GM12878 (cell line): ENCODE data around the gene CREBBP. TPM values are rescaled to one million over a fixed set of nuclear protein-coding genes. Genes with fewer than 3 reads are reported as not detected.

Experiments
- BACH1 ChIP-seq: fragments of 450-650 bp; IDR thresholded peaks from 2 replicates; pipeline ENCODE4 v1.6.1; 2017; ENCODE audit warnings: mild to moderate bottlenecking, borderline replicate concordance
- BMI1 ChIP-seq: fragments of 450-650 bp; IDR thresholded peaks from 2 replicates; pipeline ENCODE4 v1.6.1; 2016; ENCODE audit warnings: mild to moderate bottlenecking, moderate library complexity, borderline replicate concordance
- CEBPB ChIP-seq, 2 experiments: fragments of 150-350 bp in 1 of 2; IDR thresholded peaks; 2 replicates each; pipeline ENCODE4 v1.6.1; 2012 to 2014; ENCODE audit warnings: low read depth in 2 of 2, low read length in 2 of 2, borderline replicate concordance in 1 of 2, inconsistent platforms in 1 of 2
- EP300 ChIP-seq, 2 experiments: fragments of 150-350 bp in 1 of 2; IDR thresholded peaks; 2 replicates each; pipeline ENCODE4 v1.6.1; 2011 to 2012; ENCODE audit warnings: low read depth in 2 of 2, low read length in 2 of 2, borderline replicate concordance in 1 of 2, improper control_type of control experiment in 1 of 2, inconsistent platforms in 1 of 2; ENCODE audit not compliant: control insufficient read depth in 1 of 2
- JUND ChIP-seq: IDR thresholded peaks from 2 replicates; pipeline ENCODE4 v1.6.1; 2012; ENCODE audit warnings: low read depth, mild to moderate bottlenecking, low read length, improper control_type of control experiment, moderate library complexity
- KDM1A ChIP-seq: fragments of 200-600 bp; sonication (generic); IDR thresholded peaks from 2 replicates; pipeline ENCODE4 v1.6.1; 2016; ENCODE audit warnings: borderline replicate concordance
- MTA3 ChIP-seq: IDR thresholded peaks from 2 replicates; pipeline ENCODE4 v1.6.1; 2012; ENCODE audit warnings: low read length, inconsistent platforms, borderline replicate concordance
- MXI1 ChIP-seq: fragments of 150-350 bp; IDR thresholded peaks from 2 replicates; pipeline ENCODE4 v1.6.1; 2011; ENCODE audit warnings: low read depth, mild to moderate bottlenecking, inconsistent platforms, low read length, improper control_type of control experiment
- NFYA ChIP-seq: IDR thresholded peaks from 2 replicates; pipeline ENCODE4 v1.6.1; 2011; ENCODE audit warnings: low read depth, mild to moderate bottlenecking, low read length, improper control_type of control experiment, borderline replicate concordance
- RCOR1 ChIP-seq: conservative IDR thresholded peaks from 2 replicates; pipeline ENCODE4 v1.6.1; 2012; ENCODE audit warnings: low read depth, low read length, improper control_type of control experiment
- RELA ChIP-seq: fragments of 450-650 bp; IDR thresholded peaks from 2 replicates; pipeline ENCODE4 v1.8.0; 2014; ENCODE audit warnings: borderline replicate concordance; ENCODE audit not compliant: partially characterized antibody
- SP1 ChIP-seq: IDR thresholded peaks from one replicate; pipeline ENCODE4 v1.6.1; 2011; ENCODE audit warnings: low read depth, low read length
- SREBF2 ChIP-seq: IDR thresholded peaks from 2 replicates; pipeline ENCODE4 v1.6.1; 2012; ENCODE audit warnings: mild to moderate bottlenecking, low read length
- SUZ12 ChIP-seq: fragments of 200-600 bp; sonication (generic); IDR thresholded peaks from one replicate; pipeline ENCODE4 v1.6.1; 2018; ENCODE audit warnings: antibody characterized with exemption, mild to moderate bottlenecking; ENCODE audit not compliant: unreplicated experiment
- polyA plus RNA-seq, 11 experiments: library from polyadenylated mRNA; depleted of rRNA in 4 of 11; unstranded in 6 of 11; stranded (reverse) in 5 of 11; fragments of >200 nt; fragmentation: Nextera tagmentation in 4 of 11; fragmentation: Illumina TruSeq in 1 of 11; extraction: Ambion mirVana in 4 of 11; extraction: Trizol in 1 of 11; gene quantifications; 1 replicate in 1 of 11; 2 replicates in 10 of 11; pipeline versions ENCODE4 v1.2.1 to v1.2.3, GENCODE V29; 2011 to 2016; ENCODE audit warnings: inconsistent platforms in 2 of 11, missing spikeins in 2 of 11, low read depth in 1 of 11
- total RNA-seq, 4 experiments: library from RNA; depleted of rRNA in 3 of 4; stranded (reverse); fragments of >200 nt in 3 of 4; fragmentation: Illumina TruSeq in 1 of 4; extraction: Trizol in 1 of 4; gene quantifications; 2 replicates each; pipeline versions ENCODE4 v1.2.1 to v1.2.3, GENCODE V29; 2013 to 2021
- TF ChIP-seq, protein P1 (sequence below): IDR thresholded peaks from 2 replicates; pipeline ENCODE4 v1.6.1; 2012; ENCODE audit warnings: low read depth, low read length, improper control_type of control experiment
- TF ChIP-seq, protein P2 (sequence below): IDR thresholded peaks from 2 replicates; pipeline ENCODE4 v1.6.1; 2012; ENCODE audit warnings: mild to moderate bottlenecking, low read depth, low read length

CREBBP gene
- total and polyA plus RNA-seq, 10 of the 15 experiments (the other 5 are each of a cell fraction or from before 2014, with no cell fraction given), result 3.4 to 32.7 (median 7.9) TPM

DNA sequence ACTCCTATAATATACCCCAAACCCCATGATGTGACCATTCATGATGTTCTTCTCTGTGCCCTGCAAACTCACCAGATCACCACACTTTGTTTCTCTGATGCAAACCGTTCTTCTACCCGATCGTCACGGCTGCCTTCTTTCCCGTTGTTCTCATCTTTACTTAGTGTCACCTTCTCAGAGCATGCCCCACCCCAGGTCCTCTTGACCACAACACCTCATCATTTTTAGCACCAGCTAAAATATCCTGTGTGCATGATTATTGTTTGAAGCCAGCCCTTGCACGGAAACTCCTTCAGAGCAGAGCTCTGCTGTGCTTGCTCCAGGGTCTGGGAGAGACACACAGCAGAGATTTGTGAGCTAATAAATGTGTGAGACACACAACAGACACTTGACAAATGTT lies 38.9 kb upstream of the CREBBP start (continued):
- TF ChIP-seq NFYA (no peak), EP300 (IDR thresholded peaks at IDR 0.05; ENCODE audit: borderline replicate concordance in 1 of 2, control insufficient read depth in 1 of 2, low read depth in 2 of 2, low read length in 2 of 2) (no peak), BMI1 (no peak), SUZ12 (no peak), CEBPB (IDR thresholded peaks at IDR 0.05; ENCODE audit: borderline replicate concordance in 1 of 2, low read depth in 2 of 2, low read length in 2 of 2) (no peak), JUND (no peak), RELA (no peak), MTA3 (no peak), RCOR1 (no peak), SREBF2 (no peak), BACH1 (no peak), MXI1 (no peak), SP1 (no peak), KDM1A (no peak)
- TF ChIP-seq, protein P1, sequence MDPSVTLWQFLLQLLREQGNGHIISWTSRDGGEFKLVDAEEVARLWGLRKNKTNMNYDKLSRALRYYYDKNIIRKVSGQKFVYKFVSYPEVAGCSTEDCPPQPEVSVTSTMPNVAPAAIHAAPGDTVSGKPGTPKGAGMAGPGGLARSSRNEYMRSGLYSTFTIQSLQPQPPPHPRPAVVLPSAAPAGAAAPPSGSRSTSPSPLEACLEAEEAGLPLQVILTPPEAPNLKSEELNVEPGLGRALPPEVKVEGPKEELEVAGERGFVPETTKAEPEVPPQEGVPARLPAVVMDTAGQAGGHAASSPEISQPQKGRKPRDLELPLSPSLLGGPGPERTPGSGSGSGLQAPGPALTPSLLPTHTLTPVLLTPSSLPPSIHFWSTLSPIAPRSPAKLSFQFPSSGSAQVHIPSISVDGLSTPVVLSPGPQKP, result no peak
- TF ChIP-seq, protein P2, sequence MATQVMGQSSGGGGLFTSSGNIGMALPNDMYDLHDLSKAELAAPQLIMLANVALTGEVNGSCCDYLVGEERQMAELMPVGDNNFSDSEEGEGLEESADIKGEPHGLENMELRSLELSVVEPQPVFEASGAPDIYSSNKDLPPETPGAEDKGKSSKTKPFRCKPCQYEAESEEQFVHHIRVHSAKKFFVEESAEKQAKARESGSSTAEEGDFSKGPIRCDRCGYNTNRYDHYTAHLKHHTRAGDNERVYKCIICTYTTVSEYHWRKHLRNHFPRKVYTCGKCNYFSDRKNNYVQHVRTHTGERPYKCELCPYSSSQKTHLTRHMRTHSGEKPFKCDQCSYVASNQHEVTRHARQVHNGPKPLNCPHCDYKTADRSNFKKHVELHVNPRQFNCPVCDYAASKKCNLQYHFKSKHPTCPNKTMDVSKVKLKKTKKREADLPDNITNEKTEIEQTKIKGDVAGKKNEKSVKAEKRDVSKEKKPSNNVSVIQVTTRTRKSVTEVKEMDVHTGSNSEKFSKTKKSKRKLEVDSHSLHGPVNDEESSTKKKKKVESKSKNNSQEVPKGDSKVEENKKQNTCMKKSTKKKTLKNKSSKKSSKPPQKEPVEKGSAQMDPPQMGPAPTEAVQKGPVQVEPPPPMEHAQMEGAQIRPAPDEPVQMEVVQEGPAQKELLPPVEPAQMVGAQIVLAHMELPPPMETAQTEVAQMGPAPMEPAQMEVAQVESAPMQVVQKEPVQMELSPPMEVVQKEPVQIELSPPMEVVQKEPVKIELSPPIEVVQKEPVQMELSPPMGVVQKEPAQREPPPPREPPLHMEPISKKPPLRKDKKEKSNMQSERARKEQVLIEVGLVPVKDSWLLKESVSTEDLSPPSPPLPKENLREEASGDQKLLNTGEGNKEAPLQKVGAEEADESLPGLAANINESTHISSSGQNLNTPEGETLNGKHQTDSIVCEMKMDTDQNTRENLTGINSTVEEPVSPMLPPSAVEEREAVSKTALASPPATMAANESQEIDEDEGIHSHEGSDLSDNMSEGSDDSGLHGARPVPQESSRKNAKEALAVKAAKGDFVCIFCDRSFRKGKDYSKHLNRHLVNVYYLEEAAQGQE, result no peak
